GM20000 (cell line): ENCODE data around the gene GTSE1.

ENCODE experiments used
- DNase-seq: peaks from one replicate; pipeline ENCODE4 v3.0.0; 2012; ENCODE audit warnings: low spot score
- CTCF ChIP-seq: IDR thresholded peaks from 2 replicates; pipeline ENCODE4 v1.5.1; 2012; ENCODE audit warnings: mild to moderate bottlenecking, control low read depth; ENCODE audit errors: extremely low read depth, missing control alignments

Gene GTSE1

DNA sequence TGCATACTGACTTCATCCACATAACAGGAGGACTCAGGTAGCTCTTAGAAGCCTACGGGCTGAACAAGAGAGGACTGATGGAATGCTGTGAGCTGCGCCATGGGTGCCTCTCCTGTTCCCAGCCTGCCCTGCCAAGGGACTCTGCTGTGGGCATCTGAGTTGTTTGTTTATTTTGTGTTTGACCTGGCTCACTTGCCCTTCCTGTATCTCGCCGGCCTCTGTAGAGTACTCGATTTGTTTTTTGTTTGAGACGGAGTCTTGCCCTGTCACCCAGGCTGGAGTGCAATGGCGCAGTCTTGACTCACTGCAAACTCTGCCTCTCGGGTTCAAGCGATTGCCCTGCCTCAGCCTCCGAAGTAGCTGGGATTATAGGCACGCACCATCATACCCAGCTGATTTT is 27.1 kb upstream of the GTSE1 start:
- TF ChIP-seq CTCF, result no peak
- no peak for DNase-seq

DNA sequence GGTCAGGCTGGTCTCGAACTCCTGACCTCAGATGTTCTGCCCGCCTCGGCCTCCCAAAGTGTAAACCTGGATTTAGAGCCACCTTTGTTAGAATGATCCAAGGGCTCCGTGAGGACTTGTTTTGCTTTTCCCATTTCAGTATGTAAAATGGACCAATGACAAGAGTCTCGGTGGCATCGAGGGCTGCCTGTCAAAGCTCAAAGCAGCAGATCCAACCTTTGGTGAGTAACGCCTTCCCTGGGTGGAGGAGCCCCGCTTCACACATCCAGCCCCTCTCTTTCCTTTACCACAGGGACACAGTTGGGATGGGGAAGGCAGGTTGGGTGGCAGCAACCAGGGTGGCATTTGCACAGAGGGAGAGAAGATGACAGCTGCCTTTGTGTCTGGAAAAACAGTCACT is 24.5 kb upstream of the GTSE1 start:
- no peak for TF ChIP-seq CTCF
- DNase-seq, result no peak

DNA sequence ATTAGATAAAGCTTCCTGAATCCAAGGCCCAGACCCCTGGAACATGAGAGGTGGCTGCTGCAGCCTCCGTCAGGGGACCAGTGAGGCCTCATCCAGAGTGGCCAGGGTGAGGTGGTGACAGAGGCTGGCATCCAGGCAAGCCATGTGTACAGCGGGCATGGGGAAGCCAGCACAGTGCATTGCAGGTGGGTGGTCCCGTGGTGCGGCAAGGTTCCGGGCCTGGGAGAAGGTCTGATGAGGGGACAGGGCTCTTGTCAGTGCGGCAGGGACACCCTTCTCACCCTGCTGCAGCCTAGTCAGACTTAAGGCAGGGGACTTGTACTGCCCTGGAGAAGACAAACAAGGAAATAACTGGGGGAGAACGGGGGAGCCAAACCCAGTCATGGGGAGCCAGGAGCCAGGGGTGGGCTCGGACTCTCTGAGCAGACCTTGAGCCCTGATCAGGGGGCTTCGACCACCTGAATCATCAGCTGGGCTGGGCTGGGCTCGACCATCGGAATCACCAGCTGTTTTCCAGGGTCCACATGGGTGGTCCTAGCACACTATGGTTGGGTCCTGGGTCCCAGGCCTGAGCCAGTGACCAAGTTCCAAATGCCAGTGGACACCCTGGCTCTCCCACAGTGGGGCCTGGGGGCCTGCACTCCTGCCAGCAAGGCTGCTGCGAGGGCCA is 23.8 kb upstream of the GTSE1 start:
- no peak for DNase-seq
- TF ChIP-seq CTCF, result no peak

GRCh38 chr22:46273432-46274148 is 23.1 kb upstream of the GTSE1 start:
- no peak for DNase-seq
- TF ChIP-seq CTCF, result no peak

- TF ChIP-seq CTCF, result no peak
- DNase-seq, result no peak
Measured at GRCh38 chr22:46274381-46274780, 22.3 kb upstream of the GTSE1 start.

GRCh38 chr22:46275455-46276122 is 21.1 kb upstream of the GTSE1 start:
- TF ChIP-seq CTCF, result no peak

DNA sequence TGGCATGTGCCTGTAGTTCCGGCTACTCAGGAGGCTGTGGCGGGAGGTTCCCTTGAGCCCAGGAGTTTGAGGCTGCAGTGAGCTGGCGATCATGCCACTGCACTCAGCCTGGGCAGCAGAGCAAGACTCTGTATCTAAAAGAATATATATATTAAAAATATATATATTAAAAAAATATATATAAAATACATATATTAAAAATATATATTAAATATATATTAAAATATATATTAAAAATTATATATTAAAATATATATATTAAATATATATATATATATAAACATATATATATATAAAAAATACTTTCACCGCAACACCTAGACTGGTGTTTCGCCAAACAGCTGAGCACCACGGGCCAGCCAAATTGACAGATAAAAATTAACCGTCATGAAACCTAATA is 20.1 kb upstream of the GTSE1 start:
- no peak for TF ChIP-seq CTCF

More at GRCh38 chr22:46275455-46276122, 21.1 kb upstream of the GTSE1 start:
- DNase-seq, result no peak

More for the DNA sequence above, 20.1 kb upstream of the GTSE1 start:
- DNase-seq, result no peak
